GM19328 (cell line): ENCODE results near the gene PPBP.
"Not testable (repeated sequence)": the region's sequence is repeated elsewhere in the genome, so short reads cannot be mapped to it uniquely, and the experiment has no call there.

ENCODE experiments used
- ATAC-seq: cut with Tn5 transposase; IDR thresholded peaks from one replicate; pipeline ENCODE4 v1.9.1; 2021; ENCODE audit warnings: mild to moderate bottlenecking, moderate library complexity; ENCODE audit not compliant: unreplicated experiment

The PPBP gene

GRCh38 chr4:73998040-73999011, 10.3 kb upstream of the PPBP start, which contains the start of gene CXCL5:
CXCL5 (minus strand) TSS chr4:73998677; CDS start chr4:73998581, 96 bp downstream.
- ATAC-seq, result no peak

- ATAC-seq, result no peak
These were observed 4.1 kb upstream of the PPBP start for GRCh38 chr4:73992050-73992449.

GRCh38 chr4:73991742-73992000, 3.7 kb upstream of the PPBP start:
- no peak for ATAC-seq

- ATAC-seq, result no peak
These were observed 3.2 kb upstream of the PPBP start for GRCh38 chr4:73990988-73991741.

- no peak for ATAC-seq
These were observed 1.9 kb upstream of the PPBP start for GRCh38 chr4:73989928-73990327.

GRCh38 chr4:73989031-73989430, 1.0 kb upstream of the PPBP start:
- no peak for ATAC-seq

GRCh38 chr4:73985528-73985852, 2.5 kb downstream of the PPBP start:
- ATAC-seq, result no peak

GRCh38 chr4:73984736-73985527, 3.1 kb downstream of the PPBP start:
- no peak for ATAC-seq

GRCh38 chr4:73981175-73981574, 6.8 kb downstream of the PPBP start:
- ATAC-seq, result not testable (repeated sequence)

- no peak for ATAC-seq
These were observed 8.5 kb downstream of the PPBP start for GRCh38 chr4:73979407-73979957.

GRCh38 chr4:73978886-73979285, 9.1 kb downstream of the PPBP start:
- no peak for ATAC-seq

- no peak for ATAC-seq
These were observed 11.3 kb downstream of the PPBP start for GRCh38 chr4:73976716-73977115.

- ATAC-seq, result no peak
These were observed 11.8 kb downstream of the PPBP start for GRCh38 chr4:73976217-73976616.

- ATAC-seq, result no peak
These were observed 13.6 kb downstream of the PPBP start for GRCh38 chr4:73974352-73974751.

GRCh38 chr4:73970945-73971344, 17.0 kb downstream of the PPBP start:
- no peak for ATAC-seq

- no peak for ATAC-seq
These were observed 18.0 kb downstream of the PPBP start for GRCh38 chr4:73970011-73970410.

- ATAC-seq, result no peak
These were observed 20.1 kb downstream of the PPBP start for GRCh38 chr4:73967866-73968265.

GRCh38 chr4:73964862-73965611, 23.0 kb downstream of the PPBP start:
- no peak for ATAC-seq

- no peak for ATAC-seq
These were observed 25.3 kb downstream of the PPBP start for GRCh38 chr4:73962724-73963123.

GRCh38 chr4:73959041-73959440, 28.9 kb downstream of the PPBP start:
- not testable (repeated sequence) for ATAC-seq
